ENCODE data around the gene TBC1D10B.

TBC1D10B gene
- total RNA-seq, result 70.7 to 92.2 (median 75.9) reads per million in 4 experiments

- DNase-seq, result peak; percentile 99
These were observed at the start of gene TBC1D10B for GRCh38 chr16:30370456-30371247. Gene TBC1D10B (minus strand): TSS chr16:30370494. CDS start chr16:30370183, 311 bp downstream.

GRCh38 chr16:30418350-30419181 is 48.3 kb upstream of the TBC1D10B start:
- no peak for DNase-seq

GRCh38 chr16:30417529-30418349 is 47.4 kb upstream of the TBC1D10B start:
- DNase-seq, result peak; percentile 70

- DNase-seq, result peak; percentile 20
These were observed 46.6 kb upstream of the TBC1D10B start for GRCh38 chr16:30416624-30417528.

GRCh38 chr16:30416047-30416603 is 45.8 kb upstream of the TBC1D10B start:
- DNase-seq, result no peak

- DNase-seq, result no peak
These were observed 43.9 kb upstream of the TBC1D10B start for GRCh38 chr16:30414159-30414558.

- DNase-seq, result no peak
These were observed 43.0 kb upstream of the TBC1D10B start for GRCh38 chr16:30413112-30413806.

GRCh38 chr16:30409125-30410060 is 39.1 kb upstream of the TBC1D10B start:
- DNase-seq, result peak; percentile 92

GRCh38 chr16:30407804-30408534 is 37.7 kb upstream of the TBC1D10B start:
- DNase-seq, result no peak

- DNase-seq, result peak; percentile 80
These were observed 37.0 kb upstream of the TBC1D10B start, which contains the start of gene ZNF771 for GRCh38 chr16:30407102-30407803. Gene ZNF771 (plus strand): TSS chr16:30407606. CDS start chr16:30408054, 448 bp downstream.

- no peak for DNase-seq
These were observed 36.5 kb upstream of the TBC1D10B start for GRCh38 chr16:30406795-30407101.

- no peak for DNase-seq
These were observed 31.6 kb upstream of the TBC1D10B start for GRCh38 chr16:30401768-30402425.

- DNase-seq, result no peak
These were observed 29.3 kb upstream of the TBC1D10B start for GRCh38 chr16:30399435-30400186.

- DNase-seq, result no peak
These were observed 28.6 kb upstream of the TBC1D10B start for GRCh38 chr16:30398661-30399434.

- DNase-seq, result no peak
These were observed 27.7 kb upstream of the TBC1D10B start for GRCh38 chr16:30397776-30398660.

Measured in effector CD8-positive, alpha-beta T cell (primary cell).